ENCODE results near the gene RPL36AL.
"Not testable (repeated sequence)": the region's sequence is repeated elsewhere in the genome, so short reads cannot be mapped to it uniquely, and the experiment has no call there.

- not testable (repeated sequence) for TF ChIP-seq EZH2 (IDR thresholded peaks at IDR 0.05; ENCODE audit: insufficient read depth, poor library complexity, severe bottlenecking); EZH2phosphoT487 (IDR thresholded peaks at IDR 0.05; ENCODE audit: insufficient read depth, low read depth)
Observed at GRCh38 chr14:49584981-49585640, 35.3 kb downstream of the RPL36AL start.

All from GM23248 (cell line).